Prostate gland (tissue), 2 donors: ENCODE data around the gene CYTH2. TPM values are rescaled to one million over a fixed set of nuclear protein-coding genes. Genes with fewer than 3 reads are reported as not detected.
A peak's percentile ranks its signal among the peaks of the same experiment; 100 is the strongest.

ENCODE experiments used
- DNase-seq: peaks from one replicate; pipeline ENCODE4 v3.0.0-alpha.2; 2019; ENCODE audit warnings: low spot score
- H3K27ac ChIP-seq, 2 donors: fragments of 200-600 bp; sonication (generic); 2 replicates each; pipeline ENCODE4 v1.5.1; 2017 to 2019
- H3K27me3 ChIP-seq: fragments of 200-600 bp; sonication (generic); replicated peaks from 2 replicates; pipeline ENCODE4 v1.5.1; 2019; ENCODE audit not compliant: insufficient read depth
- H3K36me3 ChIP-seq, 2 donors: fragments of 200-600 bp; sonication (generic); 1 replicate in 1 of 2; 2 replicates in 1 of 2; pipeline versions ENCODE4 v1.5.1 to v1.8.1; 2017 to 2019
- H3K4me1 ChIP-seq: fragments of 200-600 bp; sonication (generic); replicated peaks from 2 replicates; pipeline ENCODE4 v1.5.1; 2019
- H3K4me3 ChIP-seq, 2 donors: fragments of 200-600 bp; sonication (generic); 2 replicates each; pipeline ENCODE4 v1.5.1; 2017 to 2019
- H3K9me3 ChIP-seq: fragments of 200-600 bp; sonication (generic); 2 replicates; pipeline ENCODE4 v1.5.1; 2017
- POLR2A ChIP-seq: fragments of 450-650 bp; IDR thresholded peaks from one replicate; pipeline ENCODE4 v1.6.1; 2016; ENCODE audit warnings: antibody characterized with exemption, mild to moderate bottlenecking
- POLR2AphosphoS5 ChIP-seq: sonication (generic); formaldehyde crosslinking; IDR thresholded peaks from one replicate; pipeline ENCODE4 v1.6.1; 2017; ENCODE audit warnings: antibody characterized with exemption
- WGBS: methylation state at CpG from one replicate; pipeline ENCODE4 v1.1.5; 2018; 5-methylcytosine and 5-hydroxymethylcytosine counted together
- intact Hi-C: fragments of 100-400 bp; cut with DNase I; formaldehyde crosslinking; loops from one replicate; pipeline ENCODE4 v1.14.2; 2022
- total RNA-seq, 2 donors: library from RNA; depleted of rRNA; stranded (reverse); fragments of >200 nt; gene quantifications; one replicate each; pipeline ENCODE4 v1.1.0, GENCODE V29; 2016
- TF ChIP-seq, protein P1 (sequence below), 4 experiments: fragments of 200-600 bp in 2 of 4; fragments of 450-650 bp in 2 of 4; sonication (generic) in 2 of 4; IDR thresholded peaks; 1 replicate in 3 of 4; 2 replicates in 1 of 4; pipeline ENCODE4 v1.5.1; 2016 to 2019; ENCODE audit warnings: antibody characterized with exemption in 4 of 4, mild to moderate bottlenecking in 2 of 4, moderate library complexity in 2 of 4

The CYTH2 gene
- total RNA-seq, 2 donors from 2014 or later: 50.6 to 97.1 TPM

DNA sequence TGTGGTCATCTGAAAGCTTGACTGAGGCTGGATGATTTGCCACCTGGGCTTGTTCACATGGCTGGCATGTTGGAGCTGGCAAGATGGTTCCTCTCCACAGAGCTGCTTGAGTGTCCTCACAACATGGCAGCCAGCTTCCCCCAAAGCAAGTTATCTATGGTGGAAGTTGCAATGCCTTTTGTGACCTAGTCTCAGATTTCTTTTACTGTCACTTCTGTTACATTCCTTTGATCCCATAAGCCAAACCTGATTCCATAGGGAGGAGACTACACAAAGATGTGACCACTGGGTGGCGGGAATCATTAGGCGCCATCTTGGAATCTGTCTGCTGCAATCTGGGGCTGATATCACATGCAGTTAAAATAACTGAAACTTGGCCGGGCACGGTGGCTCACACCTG lies 60.0 kb downstream of the CYTH2 start:
- Histone ChIP-seq H3K9me3 (no peaks in the 10 kb centered on the region), H3K27ac (no peak overlapping the region), H3K4me1 (no peaks in the 10 kb centered on the region), H3K27me3 (no peaks in the 10 kb centered on the region), H3K36me3 (no peaks in the 10 kb centered on the region), H3K4me3 (no peak overlapping the region)
- 99% methylated on average over 4 of the region's 4 CpGs for WGBS
- intact Hi-C loops: no loop called here
- DNase-seq: no peak
- TF ChIP-seq POLR2AphosphoS5: no peak
- no peak for TF ChIP-seq POLR2A
- TF ChIP-seq, protein P1, sequence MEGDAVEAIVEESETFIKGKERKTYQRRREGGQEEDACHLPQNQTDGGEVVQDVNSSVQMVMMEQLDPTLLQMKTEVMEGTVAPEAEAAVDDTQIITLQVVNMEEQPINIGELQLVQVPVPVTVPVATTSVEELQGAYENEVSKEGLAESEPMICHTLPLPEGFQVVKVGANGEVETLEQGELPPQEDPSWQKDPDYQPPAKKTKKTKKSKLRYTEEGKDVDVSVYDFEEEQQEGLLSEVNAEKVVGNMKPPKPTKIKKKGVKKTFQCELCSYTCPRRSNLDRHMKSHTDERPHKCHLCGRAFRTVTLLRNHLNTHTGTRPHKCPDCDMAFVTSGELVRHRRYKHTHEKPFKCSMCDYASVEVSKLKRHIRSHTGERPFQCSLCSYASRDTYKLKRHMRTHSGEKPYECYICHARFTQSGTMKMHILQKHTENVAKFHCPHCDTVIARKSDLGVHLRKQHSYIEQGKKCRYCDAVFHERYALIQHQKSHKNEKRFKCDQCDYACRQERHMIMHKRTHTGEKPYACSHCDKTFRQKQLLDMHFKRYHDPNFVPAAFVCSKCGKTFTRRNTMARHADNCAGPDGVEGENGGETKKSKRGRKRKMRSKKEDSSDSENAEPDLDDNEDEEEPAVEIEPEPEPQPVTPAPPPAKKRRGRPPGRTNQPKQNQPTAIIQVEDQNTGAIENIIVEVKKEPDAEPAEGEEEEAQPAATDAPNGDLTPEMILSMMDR (IDR thresholded peaks at IDR 0.05): no peak

DNA sequence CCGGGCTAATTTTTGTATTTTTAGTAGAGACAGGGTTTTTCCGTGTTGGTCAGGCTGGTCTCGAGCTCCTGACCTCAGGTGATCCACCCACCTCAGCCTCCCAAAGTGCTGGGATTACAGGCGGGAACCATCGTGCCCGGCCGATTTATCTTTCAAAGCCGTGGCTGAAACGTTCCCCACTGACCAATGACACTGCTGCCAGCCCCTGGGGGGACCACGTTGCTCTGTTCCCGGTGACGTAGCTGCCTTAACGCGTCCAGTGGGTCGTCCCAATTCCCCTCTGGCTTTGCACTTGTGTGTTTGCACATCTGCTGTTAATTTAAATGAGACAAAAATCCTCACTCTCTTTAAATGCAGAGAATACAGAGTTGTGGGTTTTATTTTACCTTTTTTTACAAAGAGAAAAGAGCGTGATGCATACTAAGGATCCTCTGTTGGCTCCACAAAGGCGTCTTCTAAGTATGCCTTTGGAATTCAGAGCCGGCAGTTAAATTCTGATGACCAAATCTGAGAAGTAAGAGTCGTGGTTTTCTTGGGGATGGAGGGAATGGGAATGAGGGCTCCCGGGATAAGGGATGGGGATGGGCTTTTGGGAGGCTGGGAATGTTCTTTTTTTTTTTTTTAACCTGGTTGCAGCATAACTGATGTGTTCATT lies 61.0 kb downstream of the CYTH2 start:
- Histone ChIP-seq H3K27ac (no peak overlapping the region), H3K4me3 (no peak overlapping the region), H3K36me3 (no peaks in the 10 kb centered on the region), H3K27me3 (no peaks in the 10 kb centered on the region), H3K9me3 (no peaks in the 10 kb centered on the region), H3K4me1 (no peaks in the 10 kb centered on the region)
- WGBS: 38% methylated on average over 20 of the region's 20 CpGs
- intact Hi-C loops: no loop called here
- DNase-seq: no peak
- TF ChIP-seq POLR2A: no peak
- no peak for TF ChIP-seq POLR2AphosphoS5
- TF ChIP-seq, protein P1 (IDR thresholded peaks at IDR 0.05): no peak

DNA sequence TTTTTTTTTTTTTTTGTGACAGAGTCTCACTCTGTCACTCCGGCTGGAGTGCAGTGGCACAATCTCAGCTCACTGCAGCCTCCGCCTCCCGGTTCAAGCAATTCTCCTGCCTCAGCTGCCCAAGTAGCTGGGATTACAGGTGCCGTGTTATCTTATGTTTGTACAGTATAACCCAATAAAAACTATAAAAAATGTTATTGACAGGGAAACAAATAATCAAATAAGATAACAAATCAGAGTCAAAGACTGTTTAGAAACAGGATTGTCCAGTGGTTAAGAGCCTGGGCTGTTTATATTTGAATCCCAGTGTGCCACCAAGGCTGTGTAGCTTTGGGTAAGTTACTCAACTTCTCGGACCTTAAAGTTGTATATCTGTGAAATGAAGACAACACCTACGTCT lies 61.6 kb downstream of the CYTH2 start:
- no peaks in the 10 kb centered on the region for H3K36me3 ChIP-seq
- H3K4me3 ChIP-seq: no peak overlapping the region
- H3K27ac ChIP-seq: peak overlapping the region in 1 of 2 donors; percentile 14
- 38% methylated on average over 6 of the region's 6 CpGs for WGBS
- no peaks in the 10 kb centered on the region for H3K9me3 ChIP-seq
- intact Hi-C loops: no loop called here
- TF ChIP-seq POLR2AphosphoS5: peak; percentile 35
- TF ChIP-seq, protein P1 (IDR thresholded peaks at IDR 0.05): no peak
- no peaks in the 10 kb centered on the region for H3K27me3 ChIP-seq
- DNase-seq: no peak
- no peaks in the 10 kb centered on the region for H3K4me1 ChIP-seq

Other genes with a start within 250 kb of the CYTH2 start
- 10 to 100 TPM; 12.6 to 49.0 TPM for gene CARD8, start 213.5 kb upstream of the CYTH2 start, total RNA-seq
- gene ZNF114, start 199.3 kb upstream of the CYTH2 start, total RNA-seq: under 1 TPM; 0.23 to 0.74 TPM
- gene EMP3, start 143.8 kb upstream of the CYTH2 start, total RNA-seq: 10 to 100 TPM in 1 of 2 donors, 1 to 10 TPM in 1; 5.9 to 38.6 TPM
- gene TMEM143, start 105.4 kb upstream of the CYTH2 start, total RNA-seq: 10 to 100 TPM in 1 of 2 donors, 1 to 10 TPM in 1; 4.6 to 14.9 TPM
- 1 to 10 TPM in 1 of 2 donors, not detected in 1; 2.8 TPM for gene SYNGR4, start 105.0 kb upstream of the CYTH2 start, total RNA-seq
- gene KDELR1, start 77.8 kb upstream of the CYTH2 start, total RNA-seq: 100 to 1,000 TPM; 153 to 179 TPM
- gene GRIN2D, start 75.7 kb upstream of the CYTH2 start, total RNA-seq: 1 to 10 TPM in 1 of 2 donors, under 1 TPM in 1; 0.73 to 1.8 TPM
- 10 to 100 TPM; 26.2 to 39.7 TPM for gene GRWD1, start 23.4 kb upstream of the CYTH2 start, total RNA-seq
- gene KCNJ14, start 13.8 kb upstream of the CYTH2 start, total RNA-seq: 1 to 10 TPM in 1 of 2 donors, under 1 TPM in 1; 0.45 to 2.2 TPM
- 10 to 100 TPM in 1 of 2 donors, 1 to 10 TPM in 1; 7.4 to 10.2 TPM for gene LMTK3, start 42.5 kb downstream of the CYTH2 start, total RNA-seq
- 10 to 100 TPM; 14.6 to 43.0 TPM for gene SULT2B1, start 82.8 kb downstream of the CYTH2 start, total RNA-seq
- gene SPACA4, start 137.4 kb downstream of the CYTH2 start, total RNA-seq: 1 to 10 TPM in 1 of 2 donors, under 1 TPM in 1; 0.32 to 6.0 TPM
- gene FAM83E, start 145.7 kb downstream of the CYTH2 start, total RNA-seq: 1 to 10 TPM; 2.8 to 8.8 TPM
- gene RPL18, start 149.8 kb downstream of the CYTH2 start, total RNA-seq: 1,000 to 10,000 TPM; 2,096 to 3,914 TPM
- gene SPHK2, start 150.1 kb downstream of the CYTH2 start, total RNA-seq: 10 to 100 TPM; 24.8 to 25.4 TPM
- 10 to 100 TPM; 14.3 to 52.7 TPM for gene DBP, start 168.0 kb downstream of the CYTH2 start, total RNA-seq
- 10 to 100 TPM in 1 of 2 donors, 1 to 10 TPM in 1; 7.0 to 11.2 TPM for gene CA11, start 176.8 kb downstream of the CYTH2 start, total RNA-seq
- 1 to 10 TPM in 1 of 2 donors, under 1 TPM in 1; 0.91 to 2.6 TPM for gene NTN5, start 203.6 kb downstream of the CYTH2 start, total RNA-seq
- gene FUT2, start 226.6 kb downstream of the CYTH2 start, total RNA-seq: 1 to 10 TPM; 1.4 to 2.7 TPM